ENCODE measurements around the gene NXN. TPM values are rescaled to one million over a fixed set of nuclear protein-coding genes. Genes with fewer than 3 reads are reported as not detected.

The NXN gene
- total RNA-seq, 1 experiment from 2014 or later: 57.3 TPM

- peaks cover 5% of the 10 kb centered on the region for H3K36me3 Mint-ChIP-seq (ENCODE audit: insufficient read depth, unreplicated experiment)
- POLR2A ChIA-PET: no interaction called here
- no peak for DNase-seq (ENCODE audit: unreplicated experiment)
- no peak overlapping the region for H3K4me3 Mint-ChIP-seq (ENCODE audit: unreplicated experiment)
- no peaks in the 10 kb centered on the region for H3K4me1 Mint-ChIP-seq (ENCODE audit: insufficient read depth, unreplicated experiment)
- no peak overlapping the region for H3K27ac Mint-ChIP-seq (ENCODE audit: low read depth, unreplicated experiment)
- H3K27me3 Mint-ChIP-seq (ENCODE audit: insufficient read depth, unreplicated experiment): no peaks in the 10 kb centered on the region
- no peak for TF ChIP-seq CTCF (IDR thresholded peaks at IDR 0.05; ENCODE audit: unreplicated experiment)
- no peaks in the 10 kb centered on the region for H3K9me3 Mint-ChIP-seq (ENCODE audit: unreplicated experiment)
- CTCF ChIA-PET: interaction anchor here (0.6 kb wide), 1 partner anchor 27 kb away, joined by 3 read pairs; no protein-coding TSS in a partner anchor
- intact Hi-C loops (cut with micrococcal nuclease): no loop called here
- BruUV-seq (replicated peaks): no TSS peak
Measured at GRCh38 chr17:1025733-1026598, 46.4 kb upstream of the NXN start.

- Mint-ChIP-seq H3K4me1 (ENCODE audit: insufficient read depth, unreplicated experiment) (no peaks in the 10 kb centered on the region), H3K27me3 (ENCODE audit: insufficient read depth, unreplicated experiment) (no peaks in the 10 kb centered on the region), H3K4me3 (ENCODE audit: unreplicated experiment) (no peak overlapping the region), H3K36me3 (ENCODE audit: insufficient read depth, unreplicated experiment) (peaks cover 11% of the 10 kb centered on the region), H3K9me3 (ENCODE audit: unreplicated experiment) (no peaks in the 10 kb centered on the region), H3K27ac (ENCODE audit: low read depth, unreplicated experiment) (no peak overlapping the region)
- intact Hi-C loops (cut with micrococcal nuclease): no loop called here
- DNase-seq (ENCODE audit: unreplicated experiment): no peak
- no peak for TF ChIP-seq CTCF (IDR thresholded peaks at IDR 0.05; ENCODE audit: unreplicated experiment)
- BruUV-seq (replicated peaks): no TSS peak
- ChIA-PET POLR2A (no interaction called here), CTCF (no interaction called here)
Measured at GRCh38 chr17:1024076-1024475, 44.5 kb upstream of the NXN start.

GRCh38 chr17:1022278-1023024 lies 42.9 kb upstream of the NXN start:
- no peaks in the 10 kb centered on the region for H3K9me3 Mint-ChIP-seq (ENCODE audit: unreplicated experiment)
- no peak overlapping the region for H3K4me3 Mint-ChIP-seq (ENCODE audit: unreplicated experiment)
- TF ChIP-seq CTCF (IDR thresholded peaks at IDR 0.05; ENCODE audit: unreplicated experiment): no peak
- BruUV-seq (replicated peaks): no TSS peak
- no peak overlapping the region for H3K27ac Mint-ChIP-seq (ENCODE audit: low read depth, unreplicated experiment)
- no peaks in the 10 kb centered on the region for H3K27me3 Mint-ChIP-seq (ENCODE audit: insufficient read depth, unreplicated experiment)
- H3K4me1 Mint-ChIP-seq (ENCODE audit: insufficient read depth, unreplicated experiment): no peaks in the 10 kb centered on the region
- no peak for DNase-seq (ENCODE audit: unreplicated experiment)
- H3K36me3 Mint-ChIP-seq (ENCODE audit: insufficient read depth, unreplicated experiment): peaks cover 17% of the 10 kb centered on the region
- CTCF ChIA-PET: no interaction called here
- intact Hi-C loops (cut with micrococcal nuclease): no loop called here
- POLR2A ChIA-PET: no interaction called here

- ChIA-PET CTCF (interaction anchor here (0.6 to 0.7 kb wide), 2 partner anchors 22 to 316 kb away, joined by 3 read pairs; no protein-coding TSS in a partner anchor), POLR2A (no interaction called here)
- Mint-ChIP-seq H3K36me3 (ENCODE audit: insufficient read depth, unreplicated experiment) (peaks cover 17% of the 10 kb centered on the region), H3K9me3 (ENCODE audit: unreplicated experiment) (no peaks in the 10 kb centered on the region), H3K27me3 (ENCODE audit: insufficient read depth, unreplicated experiment) (no peaks in the 10 kb centered on the region), H3K4me3 (ENCODE audit: unreplicated experiment) (no peak overlapping the region), H3K27ac (ENCODE audit: low read depth, unreplicated experiment) (peak overlapping the region; percentile 31), H3K4me1 (ENCODE audit: insufficient read depth, unreplicated experiment) (no peaks in the 10 kb centered on the region)
- BruUV-seq (replicated peaks): no TSS peak
- intact Hi-C loops (cut with micrococcal nuclease): no loop called here
- DNase-seq (ENCODE audit: unreplicated experiment): no peak
- no peak for TF ChIP-seq CTCF (IDR thresholded peaks at IDR 0.05; ENCODE audit: unreplicated experiment)
Measured at GRCh38 chr17:1021147-1021546, 41.6 kb upstream of the NXN start.
